ENCODE measurements around the gene RAD50.
"Not testable (repeated sequence)": the region's sequence is repeated elsewhere in the genome, so short reads cannot be mapped to it uniquely, and the experiment has no call there.

Gene RAD50

DNA sequence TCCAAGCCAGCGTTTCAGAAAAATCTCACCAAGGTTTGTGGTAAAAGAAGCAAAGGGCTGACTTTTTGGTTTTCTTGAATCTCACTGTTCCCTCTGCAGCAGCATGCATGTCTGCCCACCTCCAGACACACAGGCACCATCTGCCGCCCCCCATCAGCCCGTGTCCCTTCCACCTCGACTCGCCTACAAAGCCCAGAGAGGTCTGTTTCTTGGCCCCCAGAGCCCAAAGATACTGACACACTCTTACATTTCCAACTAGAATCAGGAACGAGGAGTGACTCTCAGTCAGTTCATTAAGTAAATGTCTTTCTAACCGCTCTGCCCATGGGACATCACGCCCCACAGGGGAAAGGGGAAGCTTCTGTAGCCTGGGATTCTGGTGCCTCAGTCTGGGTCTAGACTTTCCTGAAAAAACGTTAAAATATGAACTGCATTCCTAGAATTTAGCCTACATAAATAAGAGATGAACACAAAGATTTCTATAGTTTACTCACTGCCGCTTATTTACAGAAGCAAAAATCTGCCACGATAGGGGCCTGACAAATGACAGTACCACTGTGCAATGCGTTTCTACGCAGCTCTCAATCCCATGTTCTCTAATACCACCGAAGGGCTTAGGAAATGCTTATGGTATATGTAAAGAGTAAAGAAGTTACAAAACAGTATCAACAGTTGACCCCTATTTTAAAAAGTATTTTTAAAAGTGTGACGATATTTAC, 121.1 kb downstream of the RAD50 start:
- DNase-seq: no peak

DNA sequence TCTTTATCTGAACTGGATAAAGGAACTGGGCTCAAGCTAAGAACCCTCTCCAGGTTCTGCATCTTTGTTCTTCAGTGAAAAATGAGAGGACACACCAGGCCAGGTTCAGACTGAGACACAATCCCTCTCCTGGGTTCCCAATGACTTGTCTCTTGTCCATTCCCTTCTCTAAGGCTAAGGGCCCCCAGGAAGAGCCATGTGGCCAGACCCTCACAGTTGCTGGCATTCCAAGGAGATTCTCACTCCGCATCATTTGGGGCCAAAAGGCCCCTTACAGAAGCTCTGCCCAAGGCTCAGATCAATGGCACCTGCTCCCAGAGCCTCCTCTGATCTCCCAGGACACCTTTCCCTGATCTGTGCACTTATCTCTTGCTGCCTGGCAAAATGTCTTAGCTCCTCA, 122.0 kb downstream of the RAD50 start:
- DNase-seq: no peak

DNA sequence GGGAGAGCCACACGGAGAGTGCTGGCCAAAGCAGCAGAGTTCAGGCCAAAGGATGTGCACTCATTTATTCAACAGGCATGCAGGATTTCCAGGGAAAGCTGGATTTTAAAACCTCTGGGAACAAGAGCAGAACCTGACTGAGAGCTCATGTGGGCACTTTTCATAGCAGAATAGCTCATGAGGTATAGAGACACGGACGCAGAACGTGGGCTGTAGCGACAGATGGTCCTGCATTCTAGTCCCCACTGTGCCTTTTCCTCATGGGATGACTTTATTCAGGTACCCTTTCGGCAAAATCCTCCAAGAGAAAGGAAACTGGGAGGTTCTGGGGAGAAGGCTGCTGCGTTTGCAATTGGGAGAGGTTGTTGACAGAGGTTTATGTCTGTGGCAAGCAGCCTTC, 122.4 kb downstream of the RAD50 start:
- no peak for DNase-seq

DNA sequence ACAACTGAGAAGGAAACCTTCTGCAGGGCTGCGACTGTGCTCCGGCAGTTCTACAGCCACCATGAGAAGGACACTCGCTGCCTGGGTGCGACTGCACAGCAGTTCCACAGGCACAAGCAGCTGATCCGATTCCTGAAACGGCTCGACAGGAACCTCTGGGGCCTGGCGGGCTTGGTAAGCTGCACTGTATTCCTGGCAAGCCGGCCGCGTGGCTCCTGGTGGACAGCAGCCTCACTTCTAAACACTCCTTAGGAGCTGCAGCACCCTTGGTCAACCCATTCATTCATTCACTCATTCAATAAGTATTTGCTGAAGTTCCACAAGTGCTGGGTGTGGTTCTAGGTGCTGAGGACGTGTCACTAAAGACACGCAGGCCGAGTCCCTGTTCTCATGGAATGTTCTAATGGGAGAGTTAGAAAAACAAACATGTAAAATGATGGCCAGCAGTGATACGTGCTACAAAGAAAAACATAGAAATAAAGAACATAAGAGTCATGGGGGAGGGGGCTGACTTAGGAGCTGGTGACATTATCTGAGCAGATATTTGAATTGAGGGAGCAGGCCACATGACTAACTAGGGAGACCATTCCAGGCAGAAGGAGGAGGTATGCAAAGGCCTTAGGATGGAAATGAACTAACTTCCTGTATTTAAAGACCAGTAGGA, 123.1 kb downstream of the RAD50 start:
- no peak for DNase-seq

DNA sequence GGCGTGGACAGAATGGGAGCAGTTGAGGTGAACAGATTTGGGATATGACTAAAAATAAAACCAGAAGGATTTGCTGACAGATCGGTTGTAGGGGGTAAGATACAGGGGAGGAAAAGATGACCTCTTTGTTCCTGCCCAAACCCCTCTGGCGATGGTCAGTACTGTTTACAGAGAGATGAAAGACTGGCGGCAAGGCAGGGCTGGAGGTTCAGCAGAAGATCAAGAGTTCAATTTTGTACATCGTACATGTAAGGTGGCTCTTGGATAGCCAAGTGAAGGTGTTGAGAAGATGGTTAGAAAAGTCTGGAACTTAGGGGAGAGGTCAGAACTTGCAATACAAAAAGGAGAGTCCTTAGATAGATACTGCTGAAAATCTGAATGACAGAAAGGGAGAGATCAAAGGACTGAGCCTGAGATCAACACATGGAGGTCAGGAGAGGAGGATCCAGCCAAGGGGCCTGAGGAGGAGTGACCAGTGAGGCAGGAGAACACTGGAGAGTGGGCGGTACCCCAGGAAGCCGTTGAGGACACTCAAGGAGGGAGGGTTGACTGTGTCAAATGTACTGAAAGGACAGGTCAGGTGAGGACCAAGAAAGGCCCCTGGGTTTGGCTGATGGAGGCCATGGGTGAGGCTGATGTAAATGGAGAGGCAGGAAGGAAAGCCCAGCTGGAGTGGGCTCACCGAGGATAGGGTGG, 124.2 kb downstream of the RAD50 start:
- no peak for DNase-seq

DNA sequence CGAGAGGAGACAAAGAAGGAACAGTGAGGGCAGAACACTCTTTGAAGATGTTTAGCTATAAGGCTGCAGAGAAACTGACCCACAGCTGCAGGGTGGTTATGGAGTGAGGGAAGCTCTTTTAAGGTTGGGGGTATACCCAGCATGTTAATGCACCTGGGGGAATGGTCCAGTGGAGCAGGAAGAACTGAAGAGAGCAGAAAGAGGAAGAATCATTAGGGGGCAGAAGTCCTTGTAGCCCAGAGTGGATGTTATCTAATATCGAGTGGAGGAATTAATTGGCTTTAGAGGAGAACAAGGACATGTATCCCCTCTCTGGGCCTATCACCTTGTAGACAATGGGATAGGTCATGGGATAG, 124.7 kb downstream of the RAD50 start:
- no peak for DNase-seq

DNA sequence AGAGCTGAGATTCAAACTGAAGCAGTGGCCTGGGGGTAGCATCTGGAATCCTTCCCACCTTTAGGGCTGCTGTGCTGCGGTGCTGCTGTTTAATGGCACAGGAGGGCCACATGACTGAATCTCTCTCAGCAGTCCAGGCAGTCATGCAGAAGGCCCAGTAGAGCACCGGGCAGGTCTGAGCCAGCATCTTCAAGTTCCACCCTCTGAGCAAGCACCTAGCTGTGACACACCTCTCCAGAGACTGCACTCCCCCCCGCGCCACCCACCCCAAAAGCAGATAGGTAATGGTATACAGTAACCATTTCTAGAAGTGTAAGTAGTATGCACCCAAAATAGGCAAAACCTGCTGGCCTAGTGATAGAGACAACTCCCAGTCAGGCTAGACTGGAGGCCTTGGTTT, 125.2 kb downstream of the RAD50 start:
- DNase-seq: no peak

DNA sequence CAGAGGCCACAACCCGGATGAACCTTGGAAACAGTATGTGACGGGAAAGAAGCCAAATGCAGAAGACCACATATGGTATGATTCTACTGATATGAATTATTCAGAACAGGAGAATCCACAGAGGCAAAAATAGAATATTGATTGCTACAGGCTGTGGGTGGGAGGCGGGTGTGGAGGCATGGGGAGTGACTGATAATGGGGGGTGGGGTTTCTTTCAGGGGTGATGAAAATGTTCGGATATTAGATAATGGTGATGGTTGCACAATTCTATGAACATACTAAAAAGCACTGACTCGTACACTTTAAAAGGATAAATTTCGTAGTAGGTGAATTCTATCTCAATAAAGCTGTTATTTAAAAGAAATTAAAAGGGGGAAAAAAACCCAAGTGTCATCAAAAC, 127.7 kb downstream of the RAD50 start:
- DNase-seq: no peak

DNA sequence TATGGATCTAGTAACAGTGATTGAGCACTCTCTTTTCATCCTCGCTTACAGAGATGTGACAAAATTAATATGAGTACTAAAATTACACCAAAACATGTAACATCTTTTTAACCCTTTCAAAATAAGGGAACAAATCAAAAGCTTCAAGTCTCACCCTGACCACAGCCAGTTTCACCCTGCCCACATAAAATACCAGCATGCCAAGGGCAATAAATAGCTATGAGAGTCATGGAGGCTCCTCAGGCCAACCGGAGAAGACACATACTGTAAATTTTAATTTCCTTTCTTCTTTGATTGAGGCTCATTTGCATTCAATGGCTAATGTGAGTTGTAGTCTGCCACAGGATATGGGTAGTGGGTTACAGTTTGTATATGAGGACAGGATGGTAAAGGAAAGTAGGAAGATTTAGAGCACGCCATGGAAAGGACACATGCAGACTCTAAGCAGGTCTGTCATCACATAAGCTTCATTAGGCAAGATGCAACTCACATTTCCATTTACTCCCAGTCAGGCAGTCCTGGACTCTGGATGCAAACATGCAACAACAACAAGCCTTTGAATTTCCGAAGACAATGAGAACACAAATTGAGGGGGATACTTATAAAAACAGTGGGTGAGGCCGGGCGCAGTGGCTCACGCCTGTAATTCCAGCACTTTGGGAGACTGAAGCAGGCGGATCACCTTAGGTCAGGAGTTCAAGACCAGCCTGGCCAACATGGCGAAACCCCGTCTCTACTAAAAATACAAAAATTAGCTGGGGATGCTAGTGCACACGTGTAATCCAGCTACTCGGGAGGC, 128.3 kb downstream of the RAD50 start:
- DNase-seq: peak; percentile 75

DNA sequence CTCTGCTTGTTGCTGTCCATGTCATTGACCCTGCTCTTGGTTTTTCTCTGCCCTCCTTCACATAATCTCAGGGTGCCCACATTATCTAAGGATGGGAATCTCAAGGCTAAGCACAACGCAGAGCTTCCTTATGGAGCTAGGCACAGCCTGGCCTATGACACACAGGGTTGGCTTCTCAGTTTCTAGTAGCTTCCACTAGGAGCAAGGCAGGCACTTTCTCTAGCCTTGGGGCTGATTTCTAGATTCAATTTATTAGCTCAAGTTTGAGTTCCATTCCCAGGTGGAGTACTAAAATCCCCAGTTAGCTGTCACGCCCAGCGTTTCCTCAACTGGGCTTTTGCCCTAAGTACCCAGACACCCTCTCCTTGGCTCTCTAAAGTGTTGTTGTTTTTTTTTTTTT, 129.4 kb downstream of the RAD50 start:
- no peak for DNase-seq

DNA sequence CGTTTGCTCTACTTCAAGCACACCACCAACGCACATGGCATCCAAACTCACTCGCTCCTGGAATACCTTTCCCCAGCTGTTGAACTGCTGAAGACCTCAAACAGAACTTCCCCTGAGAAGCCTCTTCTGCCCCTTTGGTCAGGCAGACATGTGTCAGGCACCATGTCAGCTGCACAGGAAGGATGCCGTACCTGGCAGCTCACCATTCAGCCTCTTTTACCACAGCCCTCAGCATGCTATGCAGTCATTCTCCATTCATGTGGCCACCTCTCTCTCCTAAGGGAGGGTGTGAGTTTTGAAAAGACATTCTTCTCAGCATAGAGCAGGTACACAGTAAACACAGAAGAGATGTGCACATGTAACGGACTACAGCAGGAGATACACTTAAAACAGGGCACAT, 131.2 kb downstream of the RAD50 start:
- DNase-seq: peak; percentile 60

DNA sequence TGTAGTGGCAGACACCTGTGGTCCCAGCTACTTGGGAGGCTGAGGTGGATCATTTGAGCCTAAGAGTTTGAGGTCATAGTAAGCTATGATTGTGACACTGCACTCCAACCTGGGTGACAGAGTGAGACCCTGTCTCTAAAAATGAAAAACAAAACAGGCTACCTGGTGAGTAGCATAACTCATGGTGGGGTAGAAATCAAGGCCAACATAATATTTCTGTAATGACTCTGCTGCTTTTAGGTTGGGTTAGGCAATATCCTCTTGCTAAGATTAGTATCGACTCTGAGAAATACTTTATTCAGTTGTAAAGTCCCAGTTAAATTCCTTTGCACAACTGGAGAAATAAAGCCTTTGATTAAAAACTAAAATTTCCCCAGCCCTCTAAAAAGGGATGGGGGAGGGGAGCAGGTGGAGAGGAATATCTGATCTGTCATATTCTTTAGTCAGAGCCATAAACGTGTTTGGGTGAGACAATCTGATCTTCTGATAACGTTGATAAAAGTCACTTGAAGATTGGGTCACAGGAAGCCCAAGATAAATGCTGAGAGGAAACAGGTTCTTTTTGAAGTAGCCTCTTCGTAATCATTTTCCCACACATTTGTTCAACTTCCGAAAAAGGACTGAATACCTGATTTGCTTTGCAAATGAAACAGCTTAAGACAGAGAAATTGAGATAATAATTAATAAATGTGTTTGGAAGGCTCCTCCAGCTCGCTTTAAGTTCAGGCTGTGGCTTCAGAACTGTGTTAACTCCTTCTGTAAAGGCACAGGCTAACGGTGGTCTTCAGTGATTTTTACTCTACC, 132.0 kb downstream of the RAD50 start:
- DNase-seq: peak; percentile 53

DNA sequence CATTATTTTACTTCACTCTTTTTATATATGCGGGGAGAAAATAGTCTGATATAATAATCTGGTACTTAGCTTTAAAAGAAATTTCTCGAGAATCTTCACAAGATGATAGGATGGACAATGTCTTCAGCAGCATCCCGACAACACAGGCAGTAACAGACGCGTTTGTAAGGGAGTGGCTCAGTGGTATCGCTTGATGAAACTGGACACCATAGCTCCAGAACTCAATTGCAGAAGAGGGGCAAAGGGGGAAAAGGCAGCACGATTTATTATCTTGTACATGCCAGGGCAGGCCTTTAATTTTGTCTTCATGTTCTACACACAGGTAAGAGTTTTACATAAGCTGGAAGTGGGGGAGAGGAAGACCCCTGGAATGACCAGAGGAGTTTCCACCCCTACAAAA, 132.7 kb downstream of the RAD50 start:
- no peak for DNase-seq

DNA sequence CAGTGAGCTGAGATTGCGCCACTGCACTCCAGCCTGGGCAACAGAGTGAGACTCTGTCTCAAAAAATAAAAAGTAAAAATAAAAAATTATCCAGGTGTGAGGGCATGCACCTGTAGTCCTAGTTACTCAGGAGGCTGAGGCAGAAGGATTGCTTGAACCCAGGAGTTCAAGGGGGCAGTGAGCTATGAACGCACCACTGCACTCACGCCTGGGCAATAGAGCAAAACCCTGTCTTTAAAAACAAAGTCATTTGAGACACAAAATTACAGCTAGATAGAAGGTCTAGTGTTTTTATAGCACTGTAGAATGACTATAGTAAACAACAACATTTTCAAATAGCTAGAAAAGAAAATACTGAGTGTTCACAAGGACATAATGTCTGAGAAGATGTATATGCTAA, 133.4 kb downstream of the RAD50 start:
- DNase-seq: no peak

DNA sequence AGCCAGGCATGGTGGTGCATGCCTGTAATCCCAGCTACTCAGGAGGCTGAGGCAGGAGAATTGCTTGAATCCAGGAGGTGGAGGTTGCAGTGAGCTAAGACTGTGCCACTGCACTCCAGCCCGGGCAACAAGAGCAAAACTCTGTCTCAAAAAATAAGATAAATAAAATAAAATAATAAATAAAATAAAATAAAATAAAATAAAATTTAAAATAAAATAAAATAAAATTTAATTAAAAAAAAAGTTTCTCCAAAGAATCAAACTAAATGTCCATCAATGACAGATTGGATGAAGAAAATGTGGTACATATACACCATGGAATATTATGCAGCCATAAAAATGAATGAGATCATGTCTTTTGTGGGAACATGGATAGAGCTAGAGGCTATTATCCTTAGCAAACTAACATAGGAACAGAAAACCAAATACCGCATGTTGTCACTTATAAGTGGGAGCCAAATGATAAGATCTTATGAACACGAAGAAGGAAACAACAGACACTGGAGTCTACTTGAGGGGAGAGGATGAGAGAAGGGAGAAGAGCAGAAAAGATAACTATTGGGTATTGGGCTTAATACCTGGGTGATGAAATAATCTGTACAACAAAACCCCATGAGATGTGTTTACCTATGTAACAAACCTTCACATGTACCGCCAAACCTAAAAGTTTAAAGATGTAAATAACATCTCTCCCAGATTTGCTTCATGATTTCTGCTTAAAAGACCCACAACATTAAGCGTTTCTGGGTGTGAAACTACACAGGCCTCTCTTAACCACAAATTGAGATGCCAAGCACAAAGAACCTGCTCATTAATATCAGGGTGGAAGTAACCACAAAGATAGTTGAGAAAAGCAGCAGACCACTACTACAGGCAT, 135.2 kb downstream of the RAD50 start:
- not testable (repeated sequence) for DNase-seq

DNA sequence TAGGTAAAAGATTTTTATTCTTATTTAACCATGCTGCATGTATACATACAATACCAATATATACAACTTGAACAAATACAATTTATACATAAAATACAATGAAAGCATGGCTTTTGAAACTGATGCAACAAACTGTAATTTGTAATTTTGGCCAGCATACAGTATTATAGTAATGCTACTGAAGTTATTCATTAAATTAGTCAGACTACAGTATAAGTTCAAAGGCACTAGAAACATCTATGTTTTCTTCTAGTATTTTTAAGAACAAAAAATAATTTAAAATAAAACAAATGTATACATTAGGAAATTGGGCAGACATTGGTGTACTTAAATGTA, 135.8 kb downstream of the RAD50 start:
- DNase-seq: no peak
